ENCODE data around the gene CYB5RL. TPM values are rescaled to one million over a fixed set of nuclear protein-coding genes. Genes with fewer than 3 reads are reported as not detected.

The CYB5RL gene
- total RNA-seq, 1 experiment from 2014 or later, result 3.6 TPM

- H3K4me1 ChIP-seq (ENCODE audit: insufficient read depth, low read length), result peaks cover 24% of the 10 kb centered on the region
- ATAC-seq, result no peak
- BruUV-seq (replicated peaks), result no TSS peak
- no peak overlapping the region for H2AFZ ChIP-seq (ENCODE audit: low read length)
- no peak overlapping the region for H3K4me2 ChIP-seq (ENCODE audit: low read length)
- no peaks in the 10 kb centered on the region for H3K36me3 ChIP-seq (ENCODE audit: low read depth, low read length)
- H3F3A ChIP-seq (ENCODE audit: low read length, unreplicated experiment), result no peaks in the 10 kb centered on the region
- H3K79me2 ChIP-seq (ENCODE audit: low read length), result no peaks in the 10 kb centered on the region
- H3K9me3 ChIP-seq (ENCODE audit: low read length), result no peaks in the 10 kb centered on the region
- H3K4me3 ChIP-seq (ENCODE audit: low read length), result no peak overlapping the region
- TF ChIP-seq EZH2 (IDR thresholded peaks at IDR 0.05; ENCODE audit: low read length, unreplicated experiment) (no peak), EZH2phosphoT487 (IDR thresholded peaks at IDR 0.05; ENCODE audit: borderline replicate concordance, low read length) (no peak), CTCF (conservative IDR thresholded peaks at IDR 0.05; ENCODE audit: low read depth, low read length) (no peak)
- POLR2A ChIA-PET (ENCODE audit: unreplicated experiment), result no interaction called here
- no peaks in the 10 kb centered on the region for H3K27me3 ChIP-seq (ENCODE audit: low read length)
- CTCF ChIA-PET, result no interaction called here
- no peak for DNase-seq
- no peaks in the 10 kb centered on the region for H4K20me1 ChIP-seq (ENCODE audit: low read length)
- intact Hi-C loops (cut with micrococcal nuclease), result no loop called here
- H3K27ac ChIP-seq (ENCODE audit: low read length), result no peak overlapping the region
- no peaks in the 10 kb centered on the region for H3K9me2 ChIP-seq (replicated peaks; ENCODE audit: low read length)
- H3K9ac ChIP-seq (ENCODE audit: low read length), result no peak overlapping the region
Measured at GRCh38 chr1:54247863-54248515, 48.2 kb upstream of the CYB5RL start.

GRCh38 chr1:54246116-54246721 is 46.4 kb upstream of the CYB5RL start:
- ChIA-PET POLR2A (ENCODE audit: unreplicated experiment) (no interaction called here), CTCF (no interaction called here)
- no peaks in the 10 kb centered on the region for H3K9me3 ChIP-seq (ENCODE audit: low read length)
- peaks cover 13% of the 10 kb centered on the region for H3K4me1 ChIP-seq (ENCODE audit: insufficient read depth, low read length)
- no peaks in the 10 kb centered on the region for H3K36me3 ChIP-seq (ENCODE audit: low read depth, low read length)
- H3K4me2 ChIP-seq (ENCODE audit: low read length), result no peak overlapping the region
- BruUV-seq (replicated peaks), result no TSS peak
- H3K9ac ChIP-seq (ENCODE audit: low read length), result no peak overlapping the region
- DNase-seq (no peak), ATAC-seq (no peak)
- H3F3A ChIP-seq (ENCODE audit: low read length, unreplicated experiment), result no peaks in the 10 kb centered on the region
- H2AFZ ChIP-seq (ENCODE audit: low read length), result no peak overlapping the region
- TF ChIP-seq CTCF (conservative IDR thresholded peaks at IDR 0.05; ENCODE audit: low read depth, low read length), result no peak
- no peak for TF ChIP-seq EZH2 (IDR thresholded peaks at IDR 0.05; ENCODE audit: low read length, unreplicated experiment)
- TF ChIP-seq EZH2phosphoT487 (IDR thresholded peaks at IDR 0.05; ENCODE audit: borderline replicate concordance, low read length), result no peak
- intact Hi-C loops (cut with micrococcal nuclease), result no loop called here
- H3K9me2 ChIP-seq (replicated peaks; ENCODE audit: low read length), result no peaks in the 10 kb centered on the region
- no peaks in the 10 kb centered on the region for H4K20me1 ChIP-seq (ENCODE audit: low read length)
- no peaks in the 10 kb centered on the region for H3K27me3 ChIP-seq (ENCODE audit: low read length)
- no peak overlapping the region for H3K27ac ChIP-seq (ENCODE audit: low read length)
- no peak overlapping the region for H3K4me3 ChIP-seq (ENCODE audit: low read length)
- H3K79me2 ChIP-seq (ENCODE audit: low read length), result no peaks in the 10 kb centered on the region

GRCh38 chr1:54245501-54245900 is 45.7 kb upstream of the CYB5RL start:
- H3F3A ChIP-seq (ENCODE audit: low read length, unreplicated experiment), result no peaks in the 10 kb centered on the region

More at GRCh38 chr1:54245501-54245900, 45.7 kb upstream of the CYB5RL start:
- Histone ChIP-seq H3K27me3 (ENCODE audit: low read length) (no peaks in the 10 kb centered on the region), H3K9ac (ENCODE audit: low read length) (no peak overlapping the region), H2AFZ (ENCODE audit: low read length) (no peak overlapping the region), H3K4me1 (ENCODE audit: insufficient read depth, low read length) (peaks cover 13% of the 10 kb centered on the region), H3K9me3 (ENCODE audit: low read length) (no peaks in the 10 kb centered on the region), H3K4me2 (ENCODE audit: low read length) (no peak overlapping the region), H4K20me1 (ENCODE audit: low read length) (no peaks in the 10 kb centered on the region), H3K36me3 (ENCODE audit: low read depth, low read length) (no peaks in the 10 kb centered on the region), H3K79me2 (ENCODE audit: low read length) (no peaks in the 10 kb centered on the region), H3K27ac (ENCODE audit: low read length) (no peak overlapping the region), H3K4me3 (ENCODE audit: low read length) (no peak overlapping the region), H3K9me2 (replicated peaks; ENCODE audit: low read length) (no peaks in the 10 kb centered on the region)
- POLR2A ChIA-PET (ENCODE audit: unreplicated experiment), result no interaction called here
- ATAC-seq (no peak; the same call in 1 of the 2 replicates), DNase-seq (no peak)
- CTCF ChIA-PET, result interaction anchor here (0.6 kb wide), 1 partner anchor 30 kb away, joined by 3 read pairs; no protein-coding TSS in a partner anchor
- BruUV-seq (replicated peaks), result no TSS peak
- no peak for TF ChIP-seq EZH2 (IDR thresholded peaks at IDR 0.05; ENCODE audit: low read length, unreplicated experiment)
- no peak for TF ChIP-seq CTCF (conservative IDR thresholded peaks at IDR 0.05; ENCODE audit: low read depth, low read length)
- no peak for TF ChIP-seq EZH2phosphoT487 (IDR thresholded peaks at IDR 0.05; ENCODE audit: borderline replicate concordance, low read length)
- intact Hi-C loops (cut with micrococcal nuclease), result no loop called here

All from PC-3 (cell line).